ENCODE data around the gene UXT. TPM values are rescaled to one million over a fixed set of nuclear protein-coding genes. Genes with fewer than 3 reads are reported as not detected.

The UXT gene
- total RNA-seq, 1 donor from 2014 or later: 92.0 TPM

DNA sequence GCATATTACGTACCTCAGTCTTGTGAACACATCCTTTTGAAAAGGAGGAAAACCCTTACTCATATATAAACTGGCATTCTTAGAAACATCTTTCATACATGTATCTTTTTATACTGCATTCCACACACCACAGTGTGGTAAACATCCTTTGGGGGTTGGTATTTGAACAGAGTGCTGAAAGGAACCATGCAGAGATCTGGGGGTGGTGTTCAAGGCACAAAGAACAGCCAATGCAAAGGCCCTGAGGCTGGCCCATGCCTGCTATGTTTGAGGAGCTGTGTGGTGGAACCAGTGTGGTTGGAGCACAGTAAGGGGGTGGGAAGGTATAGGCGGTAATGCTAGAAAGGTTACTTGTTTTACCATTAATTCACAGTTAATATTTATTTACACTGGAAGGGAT is 10.6 kb downstream of the UXT start:
- Mint-ChIP-seq H3K4me3 (ENCODE audit: low read depth) (peak overlapping the region; percentile 82), H3K27me3 (no peaks in the 10 kb centered on the region), H3K36me3 (ENCODE audit: insufficient read depth) (peaks cover 10% of the 10 kb centered on the region), H3K9me3 (ENCODE audit: low read depth) (peaks cover 13% of the 10 kb centered on the region), H3K27ac (no peak overlapping the region), H3K4me1 (ENCODE audit: low read depth) (peaks cover 14% of the 10 kb centered on the region)
- no peak for TF ChIP-seq CTCF (IDR thresholded peaks at IDR 0.05; ENCODE audit: unreplicated experiment)
- DNase-seq (ENCODE audit: low spot score, unreplicated experiment): no peak

DNA sequence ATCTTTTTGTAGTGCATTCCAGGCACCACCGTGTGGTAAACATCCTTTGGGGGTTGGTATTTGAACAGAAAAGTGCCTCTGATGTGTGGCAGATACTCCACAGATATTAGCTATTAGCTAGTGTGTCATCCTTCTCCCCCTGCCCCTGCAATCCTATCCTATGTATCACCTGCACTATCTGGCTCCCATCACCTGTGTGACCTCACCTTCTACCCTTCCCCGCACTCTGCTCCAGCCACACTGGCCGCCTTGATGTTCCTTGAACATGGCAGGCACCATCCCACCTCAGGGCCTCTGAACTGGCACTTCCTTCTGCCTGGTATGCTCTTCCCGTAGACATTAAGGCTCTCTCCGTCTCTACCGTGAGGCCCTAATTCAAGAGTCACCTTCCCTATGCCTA is 12.3 kb downstream of the UXT start:
- no peaks in the 10 kb centered on the region for H3K27me3 Mint-ChIP-seq
- no peak for DNase-seq (ENCODE audit: low spot score, unreplicated experiment)
- peaks cover 5% of the 10 kb centered on the region for H3K9me3 Mint-ChIP-seq (ENCODE audit: low read depth)
- H3K36me3 Mint-ChIP-seq (ENCODE audit: insufficient read depth): peaks cover 7% of the 10 kb centered on the region
- no peak overlapping the region for H3K27ac Mint-ChIP-seq
- no peak overlapping the region for H3K4me3 Mint-ChIP-seq (ENCODE audit: low read depth)
- H3K4me1 Mint-ChIP-seq (ENCODE audit: low read depth): peaks cover 14% of the 10 kb centered on the region
- no peak for TF ChIP-seq CTCF (IDR thresholded peaks at IDR 0.05; ENCODE audit: unreplicated experiment)

GRCh38 chrX:47645530-47645929 is 13.4 kb downstream of the UXT start:
- peaks cover 12% of the 10 kb centered on the region for H3K9me3 Mint-ChIP-seq (ENCODE audit: low read depth)
- peaks cover 7% of the 10 kb centered on the region for H3K4me1 Mint-ChIP-seq (ENCODE audit: low read depth)
- peaks cover 10% of the 10 kb centered on the region for H3K36me3 Mint-ChIP-seq (ENCODE audit: insufficient read depth)
- no peak overlapping the region for H3K4me3 Mint-ChIP-seq (ENCODE audit: low read depth)
- TF ChIP-seq CTCF (IDR thresholded peaks at IDR 0.05; ENCODE audit: unreplicated experiment): no peak
- H3K27ac Mint-ChIP-seq: peak overlapping the region; percentile 80
- H3K27me3 Mint-ChIP-seq: no peaks in the 10 kb centered on the region
- no peak for DNase-seq (ENCODE audit: low spot score, unreplicated experiment)

DNA sequence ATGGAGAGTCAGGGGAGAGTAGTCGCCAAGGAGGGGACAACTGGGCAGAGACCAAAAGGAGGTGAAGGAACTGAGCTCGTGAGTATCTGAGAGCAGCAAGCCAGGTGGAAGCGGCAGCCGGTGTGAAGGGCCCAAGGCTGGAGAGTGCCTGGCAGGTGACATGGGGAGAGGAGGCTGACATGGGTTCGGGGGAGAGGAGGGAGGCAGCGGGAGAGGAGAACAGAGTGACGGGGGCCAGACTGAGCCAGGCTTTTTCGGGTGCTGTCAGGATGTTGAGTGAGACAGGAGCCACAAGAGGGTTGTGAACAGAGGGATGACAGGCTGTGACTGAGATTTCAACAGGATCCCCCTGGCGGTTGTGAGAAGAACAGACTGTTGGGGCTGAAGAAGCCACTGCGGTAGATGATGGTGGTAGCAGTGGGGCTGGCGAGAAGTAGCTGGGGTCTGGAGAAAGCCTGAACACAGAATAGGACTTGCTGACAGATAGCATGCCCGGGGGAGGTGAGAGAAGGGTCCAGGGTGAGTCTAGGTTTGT is 14.4 kb downstream of the UXT start:
- H3K27me3 Mint-ChIP-seq: no peaks in the 10 kb centered on the region
- DNase-seq (ENCODE audit: low spot score, unreplicated experiment): no peak
- no peak overlapping the region for H3K4me3 Mint-ChIP-seq (ENCODE audit: low read depth)
- peak; percentile 53 for TF ChIP-seq CTCF (IDR thresholded peaks at IDR 0.05; ENCODE audit: unreplicated experiment)
- peaks cover 7% of the 10 kb centered on the region for H3K4me1 Mint-ChIP-seq (ENCODE audit: low read depth)
- H3K36me3 Mint-ChIP-seq (ENCODE audit: insufficient read depth): peaks cover 19% of the 10 kb centered on the region
- H3K9me3 Mint-ChIP-seq (ENCODE audit: low read depth): peaks cover 21% of the 10 kb centered on the region
- H3K27ac Mint-ChIP-seq: peak overlapping the region; percentile 4

- H3K4me3 Mint-ChIP-seq (ENCODE audit: low read depth): no peak overlapping the region
- no peak overlapping the region for H3K27ac Mint-ChIP-seq
Observed at GRCh38 chrX:47643926-47644325, 15.1 kb downstream of the UXT start.

More at GRCh38 chrX:47643926-47644325, 15.1 kb downstream of the UXT start:
- H3K9me3 Mint-ChIP-seq (ENCODE audit: low read depth): peaks cover 25% of the 10 kb centered on the region
- TF ChIP-seq CTCF (IDR thresholded peaks at IDR 0.05; ENCODE audit: unreplicated experiment): peak; percentile 33
- peaks cover 25% of the 10 kb centered on the region for H3K36me3 Mint-ChIP-seq (ENCODE audit: insufficient read depth)
- H3K4me1 Mint-ChIP-seq (ENCODE audit: low read depth): peaks cover 1% of the 10 kb centered on the region
- no peak for DNase-seq (ENCODE audit: low spot score, unreplicated experiment)
- no peaks in the 10 kb centered on the region for H3K27me3 Mint-ChIP-seq

Measured in progenitor cell of endocrine pancreas (in vitro differentiated cells).